Left ventricle myocardium inferior (tissue), 1 donor: Measurements from ENCODE around the gene ZBTB14. TPM values are rescaled to one million over a fixed set of nuclear protein-coding genes. Genes with fewer than 3 reads are reported as not detected.

Source experiments
- DNase-seq: peaks from one replicate; pipeline ENCODE4 v3.0.0-alpha.2; 2020
- H3K27ac ChIP-seq: fragments of 200-600 bp; replicated peaks from 2 replicates; pipeline ENCODE4 v1.8.0; 2021
- H3K27me3 ChIP-seq: fragments of 200-600 bp; 2 replicates; pipeline ENCODE4 v1.8.0; 2021; ENCODE audit warnings: low read depth
- H3K36me3 ChIP-seq: fragments of 200-600 bp; 2 replicates; pipeline ENCODE4 v1.8.0; 2021
- H3K4me1 ChIP-seq: fragments of 200-600 bp; 2 replicates; pipeline ENCODE4 v1.8.0; 2021
- H3K4me3 ChIP-seq: fragments of 200-600 bp; 2 replicates; pipeline ENCODE4 v1.8.0; 2021; ENCODE audit warnings: mild to moderate bottlenecking, moderate library complexity
- H3K9me3 ChIP-seq: fragments of 200-600 bp; replicated peaks from 2 replicates; pipeline ENCODE4 v1.8.0; 2021
- CTCF ChIP-seq: fragments of 200-600 bp; IDR thresholded peaks from 2 replicates; pipeline ENCODE4 v1.8.0; 2021; ENCODE audit warnings: antibody characterized with exemption, mild to moderate bottlenecking, borderline replicate concordance
- intact Hi-C: fragments of 100-400 bp; cut with micrococcal nuclease; formaldehyde crosslinking; loops from one replicate; pipeline ENCODE4 v1.11.0; 2022
- long read RNA-seq: library from polyadenylated mRNA; unstranded; transcript quantifications from one replicate; pipeline ENCODE4 v2.0.0, GENCODE V29; 2021
- total RNA-seq: library from RNA; stranded (reverse); fragmentation: NEBNext Ultra II Directional; extraction: Animal tissue kit (Norgen Biotek cat#: 25700); gene quantifications from one replicate; pipeline ENCODE4 v1.2.1, GENCODE V29; 2021
- donor health status: DM: no; HTN: yes; CAD: no; lungs with severe emphysema.

Gene ZBTB14
- total RNA-seq = 9.0 TPM
- long read RNA-seq, transcript ZBTB14-203 (4 exons, 442 nt) = major isoform, 11 of 27 reads
- long read RNA-seq, transcript ZBTB14-202 (3 exons, 1,814 nt) = minor isoform, 6 of 27 reads
- long read RNA-seq, partial matches to known transcripts = 2 of 27 reads
- long read RNA-seq, other reads (novel, unspliced or antisense) = 6 of 27 reads

GRCh38 chr18:5295231-5295920 is at the start of gene ZBTB14:
TSS of gene ZBTB14 (minus strand) at chr18:5295726. CDS start at chr18:5293246, 2,480 bp downstream.
- Histone ChIP-seq H3K4me3 (peak within 1 kb of the TSS; percentile 85), H3K27ac (peak within 1 kb of the TSS; percentile 99), H3K36me3 (peaks cover 16% of the 10 kb centered on the region), H3K4me1 (peaks cover 26% of the 10 kb centered on the region), H3K9me3 (no peaks in the 10 kb centered on the region), H3K27me3 (no peaks in the 10 kb centered on the region)
- DNase-seq = peak; percentile 70
- no peak for TF ChIP-seq CTCF
- intact Hi-C loops = loop anchor here (5.0 kb wide), 1 partner anchor 58 kb away; no protein-coding TSS in a partner anchor

GRCh38 chr18:5339202-5339834 is 43.8 kb upstream of the ZBTB14 start:
- no peaks in the 10 kb centered on the region for H3K4me1 ChIP-seq
- no peak overlapping the region for H3K27ac ChIP-seq
- no peaks in the 10 kb centered on the region for H3K9me3 ChIP-seq
- TF ChIP-seq CTCF = no peak
- no peaks in the 10 kb centered on the region for H3K36me3 ChIP-seq
- intact Hi-C loops = no loop called here
- H3K4me3 ChIP-seq = no peak overlapping the region
- peaks cover 5% of the 10 kb centered on the region for H3K27me3 ChIP-seq
- no peak for DNase-seq

GRCh38 chr18:5334456-5335075 is 39.0 kb upstream of the ZBTB14 start:
- TF ChIP-seq CTCF = no peak
- DNase-seq = no peak

GRCh38 chr18:5318061-5318700 is 22.7 kb upstream of the ZBTB14 start:
- Histone ChIP-seq H3K9me3 (no peaks in the 10 kb centered on the region), H3K4me3 (no peak overlapping the region), H3K27me3 (peaks cover 2% of the 10 kb centered on the region), H3K36me3 (no peaks in the 10 kb centered on the region), H3K4me1 (no peaks in the 10 kb centered on the region), H3K27ac (no peak overlapping the region)
- DNase-seq = no peak
- intact Hi-C loops = no loop called here
- no peak for TF ChIP-seq CTCF

More at GRCh38 chr18:5334456-5335075, 39.0 kb upstream of the ZBTB14 start:
- Histone ChIP-seq H3K27ac (no peak overlapping the region), H3K4me1 (no peaks in the 10 kb centered on the region), H3K4me3 (no peak overlapping the region), H3K36me3 (no peaks in the 10 kb centered on the region), H3K27me3 (no peaks in the 10 kb centered on the region), H3K9me3 (peaks cover 3% of the 10 kb centered on the region)
- intact Hi-C loops = no loop called here

- Histone ChIP-seq H3K9me3 (no peaks in the 10 kb centered on the region), H3K4me3 (no peak overlapping the region), H3K4me1 (no peaks in the 10 kb centered on the region), H3K36me3 (no peaks in the 10 kb centered on the region), H3K27ac (no peak overlapping the region), H3K27me3 (no peaks in the 10 kb centered on the region)
- DNase-seq = no peak
- intact Hi-C loops = no loop called here
- TF ChIP-seq CTCF = no peak
These were observed 21.7 kb upstream of the ZBTB14 start for GRCh38 chr18:5317186-5317585.
